ENCODE results near the gene CCDC70.

CCDC70 gene

DNA sequence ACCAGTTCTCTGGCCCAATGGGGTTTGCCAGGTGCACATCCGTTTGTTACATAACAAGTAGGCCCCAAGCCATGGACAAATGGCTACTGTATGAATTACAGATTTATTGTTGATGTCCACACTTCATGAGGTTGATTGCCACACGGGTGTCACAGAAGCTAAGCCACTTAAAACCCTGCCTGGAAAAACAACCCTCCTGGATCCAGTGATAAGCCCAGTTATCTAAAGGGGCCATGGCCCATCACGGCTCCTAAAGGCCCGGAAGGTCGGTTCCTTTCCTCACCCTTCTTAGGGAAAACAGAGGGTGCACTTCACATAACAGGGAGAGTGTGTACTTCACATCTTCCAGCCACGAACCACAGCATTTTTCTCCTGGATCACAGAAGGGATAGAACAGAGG lies 20.9 kb upstream of the CCDC70 start:
- no peak overlapping the region for H3K27ac ChIP-seq
- TF ChIP-seq ZFX (IDR thresholded peaks at IDR 0.05) (no peak), CTCF (conservative IDR thresholded peaks at IDR 0.05) (no peak)

DNA sequence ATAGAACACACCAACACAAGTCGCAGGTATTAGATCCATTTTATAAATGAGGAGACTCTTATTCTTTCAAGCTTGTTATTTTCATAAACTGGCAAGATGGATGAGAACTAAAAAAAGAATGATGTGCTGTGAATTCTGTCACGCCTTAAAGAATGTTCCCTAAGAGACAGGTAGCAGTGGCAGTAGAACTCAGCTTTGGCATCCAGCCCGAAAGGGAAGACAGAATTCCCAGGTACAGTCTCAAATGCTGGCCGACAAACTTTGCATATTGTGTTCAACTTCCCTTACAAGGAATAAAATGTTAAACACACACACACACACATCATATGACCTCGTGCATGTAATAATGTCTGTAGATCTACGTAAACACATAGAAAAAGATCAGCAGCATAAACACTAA lies 20.0 kb upstream of the CCDC70 start:
- H3K27ac ChIP-seq: no peak overlapping the region
- TF ChIP-seq CTCF (conservative IDR thresholded peaks at IDR 0.05): no peak
- TF ChIP-seq ZFX (IDR thresholded peaks at IDR 0.05): no peak

GRCh38 chr13:51843529-51843928 lies 18.2 kb upstream of the CCDC70 start:
- TF ChIP-seq CTCF (conservative IDR thresholded peaks at IDR 0.05) (no peak), ZFX (IDR thresholded peaks at IDR 0.05) (no peak)
- no peak overlapping the region for H3K27ac ChIP-seq

- no peak within 1 kb of the TSS for H3K27ac ChIP-seq
- TF ChIP-seq CTCF (conservative IDR thresholded peaks at IDR 0.05) (peak; percentile 88), ZFX (IDR thresholded peaks at IDR 0.05) (no peak)
Measured at GRCh38 chr13:51844862-51845573, 16.8 kb upstream of the CCDC70 start, which contains the start of gene TMEM272. Gene TMEM272, minus strand, starts transcription at chr13:51845177. Its CDS starts 6,647 bp downstream, at chr13:51838530.

GRCh38 chr13:51845574-51846318 lies 16.0 kb upstream of the CCDC70 start:
- H3K27ac ChIP-seq: no peak overlapping the region
- TF ChIP-seq CTCF (conservative IDR thresholded peaks at IDR 0.05): no peak
- no peak for TF ChIP-seq ZFX (IDR thresholded peaks at IDR 0.05)

DNA sequence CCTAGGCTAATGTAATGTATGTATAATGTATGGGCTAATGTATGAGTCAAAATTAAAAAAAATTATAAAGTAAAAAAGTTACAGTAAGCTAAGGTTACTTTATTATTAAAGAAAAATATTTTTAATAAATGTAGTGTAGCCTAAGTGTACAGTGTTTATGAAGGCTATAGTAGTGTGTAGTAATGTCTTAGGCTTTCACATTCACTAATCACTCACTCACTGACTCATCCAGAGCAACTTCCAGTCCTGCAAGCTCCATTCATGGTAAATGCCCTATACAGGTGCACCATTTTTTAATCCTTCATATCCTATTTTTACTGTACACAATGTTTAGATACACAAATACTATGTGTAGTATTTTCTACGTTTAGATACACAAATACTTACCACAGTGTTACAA lies 15.0 kb upstream of the CCDC70 start:
- TF ChIP-seq ZFX (IDR thresholded peaks at IDR 0.05) (no peak), CTCF (conservative IDR thresholded peaks at IDR 0.05) (no peak)
- no peak overlapping the region for H3K27ac ChIP-seq

DNA sequence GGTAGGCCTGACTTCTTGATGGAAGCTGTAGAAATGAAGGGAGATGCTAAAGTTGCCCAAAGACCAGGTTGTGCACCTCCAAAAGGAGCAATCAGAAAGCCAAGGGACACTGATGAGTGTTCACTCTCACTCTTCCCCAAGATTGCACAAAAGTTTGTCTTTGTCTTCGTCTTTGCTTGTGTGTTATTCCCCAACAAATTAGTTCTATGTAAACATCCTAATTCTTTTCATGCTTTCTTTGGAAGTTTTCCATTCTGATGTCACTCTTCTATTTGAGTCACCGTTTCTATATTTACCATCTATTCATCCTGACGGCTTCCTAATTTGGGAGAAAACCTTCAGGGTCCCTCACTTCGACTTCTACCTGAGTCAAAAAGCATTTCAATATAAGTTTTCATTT lies 13.1 kb upstream of the CCDC70 start:
- no peak overlapping the region for H3K27ac ChIP-seq

More for the DNA sequence above, 13.1 kb upstream of the CCDC70 start:
- TF ChIP-seq CTCF (conservative IDR thresholded peaks at IDR 0.05) (no peak), ZFX (IDR thresholded peaks at IDR 0.05) (no peak)
